ENCODE data around the gene CSE1L.
"Not testable (repeated sequence)": the region's sequence is repeated elsewhere in the genome, so short reads cannot be mapped to it uniquely, and the experiment has no call there.

The CSE1L gene

GRCh38 chr20:49074521-49074920, 28.4 kb downstream of the CSE1L start:
- no peak for DNase-seq (ENCODE audit: low read depth in 2 of 2)

GRCh38 chr20:49078310-49078709, 32.2 kb downstream of the CSE1L start:
- DNase-seq (ENCODE audit: low read depth in 2 of 2): no peak

GRCh38 chr20:49082295-49082694, 36.2 kb downstream of the CSE1L start:
- not testable (repeated sequence) for DNase-seq (ENCODE audit: low read depth in 2 of 2)

- no peak for DNase-seq (ENCODE audit: low read depth in 2 of 2)
Observed at GRCh38 chr20:49091104-49091503, 45.0 kb downstream of the CSE1L start.

- no peak for DNase-seq (ENCODE audit: low read depth in 2 of 2)
Observed at GRCh38 chr20:49091762-49092161, 45.6 kb downstream of the CSE1L start.

- no peak for DNase-seq (ENCODE audit: low read depth in 2 of 2)
Observed at GRCh38 chr20:49096203-49096730, 50.2 kb downstream of the CSE1L start.

GRCh38 chr20:49097159-49097558, 51.0 kb downstream of the CSE1L start:
- DNase-seq (ENCODE audit: low read depth in 2 of 2): no peak

- no peak for DNase-seq (ENCODE audit: low read depth in 2 of 2)
Observed at GRCh38 chr20:49098136-49098535, 52.0 kb downstream of the CSE1L start.

GRCh38 chr20:49099011-49099410, 52.9 kb downstream of the CSE1L start:
- no peak for DNase-seq (ENCODE audit: low read depth in 2 of 2)

GRCh38 chr20:49100292-49100691, 54.2 kb downstream of the CSE1L start:
- not testable (repeated sequence) for DNase-seq (ENCODE audit: low read depth in 2 of 2)

- DNase-seq (ENCODE audit: low read depth in 2 of 2): no peak
Observed at GRCh38 chr20:49100972-49101371, 54.9 kb downstream of the CSE1L start.

GRCh38 chr20:49103019-49103418, 56.9 kb downstream of the CSE1L start:
- DNase-seq (ENCODE audit: low read depth in 2 of 2): no peak

GRCh38 chr20:49103647-49104364, 57.7 kb downstream of the CSE1L start:
- no peak for DNase-seq (ENCODE audit: low read depth in 2 of 2)

GRCh38 chr20:49104365-49104648, 58.2 kb downstream of the CSE1L start:
- DNase-seq (ENCODE audit: low read depth in 2 of 2): no peak

- DNase-seq (ENCODE audit: low read depth in 2 of 2): not testable (repeated sequence)
Observed at GRCh38 chr20:49104979-49105547, 59.0 kb downstream of the CSE1L start.

GRCh38 chr20:49106328-49106727, 60.2 kb downstream of the CSE1L start:
- no peak for DNase-seq (ENCODE audit: low read depth in 2 of 2)

- DNase-seq (ENCODE audit: low read depth in 2 of 2): no peak
Observed at GRCh38 chr20:49110767-49111694, 64.9 kb downstream of the CSE1L start.

GRCh38 chr20:49112596-49113274, 66.6 kb downstream of the CSE1L start:
- no peak for DNase-seq (ENCODE audit: low read depth in 2 of 2)

GRCh38 chr20:49115564-49115963, 69.5 kb downstream of the CSE1L start:
- no peak for DNase-seq (ENCODE audit: low read depth in 2 of 2)

GRCh38 chr20:49118307-49118706, 72.2 kb downstream of the CSE1L start:
- DNase-seq (ENCODE audit: low read depth in 2 of 2): no peak

- no peak for DNase-seq (ENCODE audit: low read depth in 2 of 2)
Observed at GRCh38 chr20:49119988-49120387, 73.9 kb downstream of the CSE1L start.

GRCh38 chr20:49122920-49123319, 76.8 kb downstream of the CSE1L start:
- no peak for DNase-seq (ENCODE audit: low read depth in 2 of 2)
